NCI-H524 (cell line): ENCODE measurements around the gene SLC23A2.
"Not testable (repeated sequence)": the region's sequence is repeated elsewhere in the genome, so short reads cannot be mapped to it uniquely, and the experiment has no call there.

Source experiments
- DNase-seq, 2 experiments: peaks; one replicate each; lab custom pipeline; 2025; lab: John Stamatoyannopoulos, UW

Gene SLC23A2

GRCh38 chr20:4936392-4936850 is 64.9 kb downstream of the SLC23A2 start:
- DNase-seq = no peak

GRCh38 chr20:4932061-4932460 is 69.2 kb downstream of the SLC23A2 start:
- no peak for DNase-seq

- DNase-seq = no peak
Observed at GRCh38 chr20:4929686-4930397, 71.5 kb downstream of the SLC23A2 start.

- no peak for DNase-seq
Observed at GRCh38 chr20:4926531-4927156, 74.7 kb downstream of the SLC23A2 start.

GRCh38 chr20:4925842-4926530 is 75.3 kb downstream of the SLC23A2 start:
- no peak for DNase-seq

- DNase-seq = no peak
Observed at GRCh38 chr20:4924446-4924845, 76.9 kb downstream of the SLC23A2 start.

GRCh38 chr20:4924032-4924431 is 77.3 kb downstream of the SLC23A2 start:
- DNase-seq = no peak

- DNase-seq = no peak
Observed at GRCh38 chr20:4922186-4922585, 79.1 kb downstream of the SLC23A2 start.

- not testable (repeated sequence) for DNase-seq
Observed at GRCh38 chr20:4921271-4921670, 80.0 kb downstream of the SLC23A2 start.

GRCh38 chr20:4920655-4921054 is 80.7 kb downstream of the SLC23A2 start:
- no peak for DNase-seq

GRCh38 chr20:4920131-4920530 is 81.2 kb downstream of the SLC23A2 start:
- no peak for DNase-seq

GRCh38 chr20:4919047-4919704 is 82.1 kb downstream of the SLC23A2 start:
- no peak for DNase-seq

- no peak for DNase-seq
Observed at GRCh38 chr20:4918473-4918872, 82.8 kb downstream of the SLC23A2 start.

GRCh38 chr20:4916971-4917881 is 84.1 kb downstream of the SLC23A2 start:
- DNase-seq = no peak

GRCh38 chr20:4913147-4913546 is 88.2 kb downstream of the SLC23A2 start:
- no peak for DNase-seq

- DNase-seq = no peak
Observed at GRCh38 chr20:4912380-4913142, 88.7 kb downstream of the SLC23A2 start.

GRCh38 chr20:4910951-4911350 is 90.4 kb downstream of the SLC23A2 start:
- DNase-seq = no peak

- DNase-seq = no peak
Observed at GRCh38 chr20:4905613-4906012, 95.7 kb downstream of the SLC23A2 start.

- DNase-seq = no peak
Observed at GRCh38 chr20:4905195-4905594, 96.1 kb downstream of the SLC23A2 start.

GRCh38 chr20:4904127-4904860 is 97.0 kb downstream of the SLC23A2 start:
- DNase-seq = no peak
